Measurements from ENCODE around the gene ZNF14.
A peak's percentile ranks its signal among the peaks of the same experiment; 100 is the strongest.

ZNF14 gene

DNA sequence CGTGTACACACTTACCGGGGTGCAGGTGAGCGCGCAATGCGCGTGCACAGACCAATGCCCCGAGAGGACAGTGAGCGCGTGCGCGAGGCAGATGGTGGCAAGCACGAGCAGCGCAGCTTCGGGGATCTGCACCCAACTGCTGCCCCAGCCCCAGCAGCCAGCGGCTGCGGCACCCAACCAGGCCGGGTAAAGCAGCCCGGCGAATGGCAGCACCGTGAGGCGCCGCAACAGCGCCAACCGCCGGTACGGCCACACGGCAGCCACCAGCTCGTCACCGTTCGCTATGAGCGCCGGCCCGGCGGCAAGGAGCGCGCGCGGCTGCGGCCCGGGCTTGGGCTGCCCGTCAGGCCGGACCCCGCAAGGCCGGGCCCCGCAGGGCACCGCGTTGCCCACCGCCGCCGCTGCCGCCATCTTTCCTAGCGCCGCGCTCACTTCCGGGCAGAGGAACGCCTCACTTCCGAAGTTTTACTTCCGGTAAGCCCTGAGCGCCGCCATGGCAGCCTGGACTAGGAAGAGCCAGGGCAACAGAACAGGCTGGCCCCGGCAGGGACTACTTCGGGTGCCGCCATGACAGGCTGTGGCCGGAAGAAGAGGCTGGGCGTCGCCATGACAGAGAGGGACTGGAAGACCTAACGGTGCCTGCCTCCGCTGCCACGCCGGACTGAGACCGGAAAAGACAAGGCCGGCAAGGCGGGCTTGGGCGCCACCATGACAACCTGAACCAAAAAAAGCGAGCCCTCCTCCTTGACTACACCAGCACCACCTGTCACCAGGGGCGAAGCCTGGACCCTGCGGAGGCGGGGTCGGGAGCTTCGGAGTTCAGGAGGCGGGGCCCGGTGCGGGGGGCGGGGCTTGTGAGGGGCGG is 69.4 kb downstream of the ZNF14 start, which contains the start of gene ATP13A1:
Gene ATP13A1 (minus strand): TSS at position 421 of the 865 bp plus-strand sequence. CDS start 10 bp downstream, at position 411.
- Histone ChIP-seq H3K4me3 (peak within 1 kb of the TSS; percentile 93), H3K9ac (ENCODE audit: insufficient read length) (peak within 1 kb of the TSS; percentile 91)
- TF ChIP-seq FOXP2 (optimal IDR thresholded peaks at IDR 0.05; ENCODE audit: control extremely low read depth, extremely low read length, insufficient read depth) (no peak), POLR2AphosphoS5 (IDR thresholded peaks at IDR 0.05; ENCODE audit: borderline replicate concordance, low read depth, low read length) (peak; percentile 78)

GRCh38 chr19:19662871-19663255 is 70.0 kb downstream of the ZNF14 start:
- DNase-seq (ENCODE audit: low read depth, low spot score): no peak
- peak overlapping the region; percentile 57; the same call in 1 of the 2 replicates for H3K27ac ChIP-seq
- TF ChIP-seq EZH2 (IDR thresholded peaks at IDR 0.05) (no peak), POLR2AphosphoS5 (IDR thresholded peaks at IDR 0.05; ENCODE audit: borderline replicate concordance, low read depth, low read length) (0 out of 2 replicates have a peak, but pooled peaks have one; percentile 3)

More for the DNA sequence above, 69.4 kb downstream of the ZNF14 start, which contains the start of gene ATP13A1:
- Histone ChIP-seq H3K9me3 (ENCODE audit: low read depth, low read length) (no peaks in the 10 kb centered on the region), H3K27ac (peak within 1 kb of the TSS; percentile 86), H3K36me3 (ENCODE audit: insufficient read depth, low read length) (peaks cover 13% of the 10 kb centered on the region)
- DNase-seq (ENCODE audit: low read depth, low spot score): peak; percentile 75

DNA sequence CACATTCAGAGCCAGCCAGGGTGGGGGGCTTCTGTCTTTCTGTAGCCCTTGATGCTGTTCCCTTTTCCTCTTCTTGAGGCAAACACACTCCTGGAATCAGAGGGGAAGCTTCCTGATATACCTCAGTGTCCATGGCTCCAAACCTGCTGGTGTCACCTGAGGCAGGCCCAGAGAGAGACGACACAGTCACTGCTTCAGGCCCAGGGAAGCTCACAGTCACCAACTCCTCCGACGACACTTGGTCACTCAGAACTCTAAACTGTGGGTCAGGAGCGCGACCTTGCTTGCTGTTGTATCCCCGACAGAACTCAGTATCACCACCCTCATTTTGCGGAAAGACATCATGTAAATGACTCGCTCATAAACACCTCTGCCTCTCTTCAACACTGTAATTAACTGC is 70.6 kb downstream of the ZNF14 start:
- DNase-seq (ENCODE audit: low read depth, low spot score): no peak
- TF ChIP-seq EZH2 (IDR thresholded peaks at IDR 0.05) (no peak), POLR2AphosphoS5 (IDR thresholded peaks at IDR 0.05; ENCODE audit: borderline replicate concordance, low read depth, low read length) (peak; percentile 6; the same call in 1 of the 2 replicates), FOXP2 (optimal IDR thresholded peaks at IDR 0.05; ENCODE audit: control extremely low read depth, extremely low read length, insufficient read depth) (no peak)
- peaks cover 25% of the 10 kb centered on the region for H3K36me3 ChIP-seq (ENCODE audit: insufficient read depth, low read length)
- H3K9ac ChIP-seq (ENCODE audit: insufficient read length): peak overlapping the region; percentile 91
- H3K4me3 ChIP-seq: peak overlapping the region; percentile 93
- H3K27ac ChIP-seq: no peak overlapping the region
- no peaks in the 10 kb centered on the region for H3K9me3 ChIP-seq (ENCODE audit: low read depth, low read length)

More at GRCh38 chr19:19662871-19663255, 70.0 kb downstream of the ZNF14 start:
- no peaks in the 10 kb centered on the region for H3K9me3 ChIP-seq (ENCODE audit: low read depth, low read length)
- peak overlapping the region; percentile 93 for H3K4me3 ChIP-seq
- peaks cover 20% of the 10 kb centered on the region for H3K36me3 ChIP-seq (ENCODE audit: insufficient read depth, low read length)
- H3K9ac ChIP-seq (ENCODE audit: insufficient read length): peak overlapping the region; percentile 91

DNA sequence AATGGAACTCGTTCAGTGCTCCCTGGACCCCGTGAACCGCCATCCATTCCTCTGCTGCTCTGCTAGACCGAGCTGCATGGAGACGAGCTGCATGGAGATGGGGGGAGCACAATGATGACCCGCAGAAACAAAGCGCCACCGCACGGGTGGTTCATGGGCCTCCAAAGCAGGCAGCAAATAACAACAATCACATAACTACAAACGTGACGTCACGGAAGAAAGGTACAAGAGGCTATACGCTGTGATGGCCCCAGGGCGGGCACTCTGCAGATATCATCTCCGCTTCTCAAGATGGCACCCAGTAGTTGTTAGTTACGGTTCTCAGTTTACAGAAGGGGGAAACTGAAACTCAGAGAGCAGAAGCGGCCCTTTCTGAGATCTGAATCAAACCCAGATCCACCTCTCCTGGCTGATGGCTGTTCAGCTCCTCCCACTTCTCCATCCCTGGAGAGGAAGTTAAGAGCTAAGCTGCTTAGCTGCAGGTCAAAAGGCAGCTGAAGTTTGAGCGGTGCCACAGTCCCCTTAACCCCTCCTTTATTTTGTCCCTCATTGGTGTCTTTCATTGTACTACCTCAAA is 71.1 kb downstream of the ZNF14 start:
- peak overlapping the region; percentile 93 for H3K4me3 ChIP-seq
- no peak overlapping the region for H3K27ac ChIP-seq
- DNase-seq (ENCODE audit: low read depth, low spot score): no peak
- peak overlapping the region; percentile 91 for H3K9ac ChIP-seq (ENCODE audit: insufficient read length)
- H3K36me3 ChIP-seq (ENCODE audit: insufficient read depth, low read length): peaks cover 30% of the 10 kb centered on the region
- no peaks in the 10 kb centered on the region for H3K9me3 ChIP-seq (ENCODE audit: low read depth, low read length)
- TF ChIP-seq POLR2AphosphoS5 (IDR thresholded peaks at IDR 0.05; ENCODE audit: borderline replicate concordance, low read depth, low read length) (no peak), FOXP2 (optimal IDR thresholded peaks at IDR 0.05; ENCODE audit: control extremely low read depth, extremely low read length, insufficient read depth) (no peak), EZH2 (IDR thresholded peaks at IDR 0.05) (no peak)

DNA sequence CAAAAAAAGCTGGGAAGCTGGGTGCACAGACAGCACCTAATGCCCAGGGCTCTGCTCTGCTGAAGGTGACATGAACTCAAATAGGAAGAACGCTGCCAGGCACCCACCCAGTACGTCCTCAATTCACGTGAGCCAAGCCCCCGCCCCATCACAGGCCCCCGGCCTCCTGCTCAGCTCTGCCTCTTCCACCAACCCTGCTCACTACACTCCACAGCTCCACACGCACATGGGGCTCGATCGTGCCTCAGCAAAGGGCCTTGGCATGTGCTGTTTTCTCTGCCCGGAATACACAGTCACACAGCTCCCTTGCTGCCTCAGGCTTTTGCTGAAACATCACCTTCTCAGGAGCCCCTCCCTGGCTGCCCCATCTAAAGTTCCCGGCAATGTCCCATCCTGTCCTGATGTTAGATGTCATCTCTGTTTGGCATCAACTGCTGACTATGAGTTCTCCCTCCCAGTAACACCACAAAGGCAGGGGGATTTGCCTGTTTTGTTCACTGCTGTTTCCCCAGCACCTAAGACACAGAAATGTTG is 71.7 kb downstream of the ZNF14 start:
- H3K9ac ChIP-seq (ENCODE audit: insufficient read length): no peak overlapping the region
- no peak overlapping the region for H3K4me3 ChIP-seq
- TF ChIP-seq POLR2AphosphoS5 (IDR thresholded peaks at IDR 0.05; ENCODE audit: borderline replicate concordance, low read depth, low read length) (no peak), FOXP2 (optimal IDR thresholded peaks at IDR 0.05; ENCODE audit: control extremely low read depth, extremely low read length, insufficient read depth) (no peak), EZH2 (IDR thresholded peaks at IDR 0.05) (no peak)
- H3K36me3 ChIP-seq (ENCODE audit: insufficient read depth, low read length): peaks cover 36% of the 10 kb centered on the region
- no peak for DNase-seq (ENCODE audit: low read depth, low spot score)
- no peak overlapping the region for H3K27ac ChIP-seq
- H3K9me3 ChIP-seq (ENCODE audit: low read depth, low read length): no peaks in the 10 kb centered on the region
